HG02885 (cell line): ENCODE measurements around the gene IRF1.

Experiments used
- ATAC-seq: cut with Tn5 transposase; IDR thresholded peaks from one replicate; pipeline ENCODE4 v1.9.1; 2021; ENCODE audit warnings: mild to moderate bottlenecking; ENCODE audit not compliant: unreplicated experiment, poor library complexity

IRF1 gene

DNA sequence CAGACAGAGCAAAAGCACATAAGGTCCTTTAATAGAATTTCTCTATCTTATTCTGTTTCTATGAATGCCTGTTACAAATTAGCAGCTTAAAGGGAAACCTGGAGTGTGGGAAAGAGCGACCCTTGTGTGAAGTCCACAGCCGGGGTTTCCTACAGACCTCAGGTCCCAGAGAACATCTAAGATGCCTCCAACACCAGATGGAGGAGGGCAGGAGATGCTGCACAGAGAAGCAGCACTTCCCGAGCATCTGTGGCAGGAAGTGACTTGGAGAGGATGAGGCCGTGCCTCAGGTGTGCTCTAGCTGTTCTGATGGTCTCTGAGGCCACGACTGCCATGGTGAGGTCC, 26.8 kb downstream of the IRF1 start:
- no peak for ATAC-seq

DNA sequence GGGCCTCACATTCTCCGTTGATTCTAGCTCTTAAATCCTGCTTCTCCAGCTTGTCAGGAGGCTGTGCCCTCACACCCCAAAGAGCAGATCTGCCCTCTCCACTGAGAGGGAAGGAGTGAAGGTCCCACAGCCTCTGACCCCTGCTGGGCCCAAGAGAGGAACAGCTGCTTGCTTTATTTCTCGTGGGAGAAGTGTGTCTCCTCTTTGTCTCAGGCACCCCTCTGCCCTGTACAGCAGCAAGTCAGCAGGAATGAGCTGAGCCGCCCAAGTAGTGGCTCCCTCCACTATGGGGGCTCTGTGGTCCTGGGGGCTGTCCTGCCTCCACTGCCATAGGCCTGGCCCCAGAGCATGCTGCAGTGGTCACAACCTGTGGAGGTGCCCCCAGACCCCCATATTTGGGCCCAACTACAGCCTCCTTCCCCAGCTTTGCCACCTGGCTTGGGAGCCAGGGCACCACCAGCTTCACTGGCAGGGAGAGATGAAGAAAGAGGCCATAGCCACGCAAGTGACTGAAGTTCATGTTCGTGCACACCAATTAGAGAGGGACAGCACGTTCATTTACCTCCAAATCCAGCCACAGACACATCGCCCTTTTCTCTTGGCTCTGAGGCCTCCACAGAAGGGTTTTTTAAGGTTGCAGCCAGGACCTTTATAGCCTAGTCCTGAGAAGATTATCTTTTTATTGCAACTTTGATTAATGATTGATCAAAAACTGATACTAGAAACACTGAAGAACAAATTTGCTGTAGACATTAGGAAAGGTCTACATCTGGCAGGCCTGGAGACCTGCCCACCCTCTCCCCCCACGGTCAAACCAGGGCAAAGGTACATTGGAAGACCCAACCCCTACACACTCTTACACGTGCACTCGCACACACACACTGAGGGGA, 27.5 kb downstream of the IRF1 start:
- ATAC-seq = no peak

DNA sequence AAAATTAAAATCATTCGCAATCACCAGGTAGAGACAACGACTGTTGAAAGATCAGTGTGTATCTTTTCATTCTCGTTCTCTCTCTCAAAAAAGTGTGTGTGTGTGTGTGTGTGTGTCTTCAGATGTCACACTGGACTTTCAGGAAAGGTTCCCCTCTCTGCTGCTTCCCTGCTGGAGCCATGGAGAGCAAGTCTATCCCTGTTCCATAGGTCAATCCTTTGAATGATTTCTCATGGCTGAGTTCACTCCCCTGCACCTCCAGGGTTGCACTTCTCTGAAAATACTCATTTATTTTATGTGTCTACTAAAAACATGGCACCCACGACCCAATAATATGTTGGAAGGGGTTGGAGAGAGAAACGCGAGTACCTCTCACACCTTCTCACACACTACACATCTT, 28.2 kb downstream of the IRF1 start:
- ATAC-seq = no peak

DNA sequence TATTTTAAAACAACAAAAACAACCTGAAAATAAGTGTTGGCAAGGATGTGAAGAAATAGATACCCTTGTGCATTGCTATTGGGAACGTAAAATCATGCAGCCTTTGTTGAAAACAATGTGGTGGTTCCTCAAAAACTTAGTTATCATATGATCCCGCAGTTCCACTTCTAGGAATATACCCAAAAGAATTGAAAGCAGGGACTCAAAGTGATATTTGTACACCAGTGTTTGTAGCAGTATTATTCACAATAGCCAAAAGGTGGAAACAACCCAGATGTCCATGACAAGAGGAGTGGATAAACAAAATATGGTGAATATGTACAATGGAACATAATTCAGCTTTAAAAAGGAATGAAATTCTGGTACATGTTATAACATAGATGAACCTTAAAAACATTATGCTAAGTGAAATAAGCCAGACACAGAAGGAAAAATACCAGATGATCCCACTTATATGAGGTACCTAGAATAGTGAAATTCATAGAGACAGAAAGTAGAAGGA, 29.0 kb downstream of the IRF1 start:
- ATAC-seq = no peak

DNA sequence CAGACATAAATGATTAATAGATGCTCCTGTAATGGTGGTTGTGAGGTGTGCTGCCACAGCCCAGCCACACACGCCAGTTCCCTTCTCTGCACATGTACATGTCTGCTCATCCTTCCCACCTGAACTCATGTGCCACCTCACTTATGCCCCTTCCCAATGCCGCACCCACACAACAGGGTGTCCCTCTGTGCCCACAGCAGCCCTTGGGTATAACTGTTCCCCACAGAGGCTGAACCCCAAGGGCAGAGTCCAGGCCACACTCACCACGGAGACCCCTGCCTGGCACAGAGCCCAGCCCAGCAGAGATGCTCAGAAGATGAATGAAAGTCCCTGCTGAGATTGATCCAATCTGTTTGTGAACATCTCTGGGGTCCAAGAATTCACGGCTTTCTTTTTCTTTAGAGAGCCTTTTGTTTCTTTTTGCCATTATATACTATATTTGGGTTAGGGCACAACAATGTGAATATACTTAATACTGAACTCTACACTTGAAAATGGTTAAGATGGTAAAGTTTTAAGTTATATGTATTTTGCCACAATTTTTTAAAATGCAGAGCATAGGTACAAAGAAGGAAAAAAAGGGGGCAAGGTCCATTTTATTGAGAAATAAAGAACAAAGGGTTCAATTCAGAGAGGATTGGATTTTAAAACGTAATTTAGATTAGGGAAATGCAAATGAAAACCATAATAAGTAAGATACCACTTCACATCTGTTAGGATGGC, 29.6 kb downstream of the IRF1 start:
- no peak for ATAC-seq

DNA sequence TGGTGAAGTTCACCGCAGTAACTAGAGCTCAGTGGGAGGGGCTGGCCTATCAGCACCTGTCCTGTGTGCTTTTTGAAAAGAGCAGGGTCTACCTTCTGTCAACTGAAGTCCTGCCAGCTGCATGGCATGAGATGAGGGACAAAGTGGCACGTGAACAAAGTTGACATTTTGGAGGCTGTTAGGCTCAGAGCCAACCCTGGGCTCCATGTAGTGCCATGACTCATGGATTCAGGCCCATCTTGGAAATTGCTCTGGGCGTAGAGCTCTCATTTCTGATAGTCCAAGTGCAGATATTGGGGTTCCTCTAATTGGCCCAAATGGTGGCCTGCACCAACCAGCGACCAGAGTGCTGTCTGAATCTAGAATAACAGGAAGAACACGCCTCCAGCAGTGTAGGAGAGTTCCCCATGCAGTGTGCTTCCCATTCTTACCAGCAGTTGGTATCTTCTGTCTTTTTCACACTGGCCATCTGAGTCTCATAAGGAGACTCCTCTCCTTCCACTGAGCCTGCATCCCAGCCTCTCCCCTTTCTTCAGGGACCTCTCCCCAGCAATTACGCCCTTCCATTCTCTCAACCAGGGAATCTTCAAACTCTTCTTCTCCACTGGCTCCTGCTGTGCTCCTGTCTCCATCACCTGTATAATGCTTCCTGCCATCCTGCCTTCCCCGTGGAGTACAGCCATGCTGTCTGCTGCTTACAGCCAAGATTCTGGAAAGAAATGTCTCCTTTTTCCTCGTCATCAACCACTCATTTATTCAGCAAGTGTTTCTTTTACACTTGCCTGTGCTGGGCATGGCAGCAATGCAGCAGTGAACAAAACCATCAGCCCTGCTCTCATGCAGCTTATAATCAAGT, 30.4 kb downstream of the IRF1 start:
- no peak for ATAC-seq

DNA sequence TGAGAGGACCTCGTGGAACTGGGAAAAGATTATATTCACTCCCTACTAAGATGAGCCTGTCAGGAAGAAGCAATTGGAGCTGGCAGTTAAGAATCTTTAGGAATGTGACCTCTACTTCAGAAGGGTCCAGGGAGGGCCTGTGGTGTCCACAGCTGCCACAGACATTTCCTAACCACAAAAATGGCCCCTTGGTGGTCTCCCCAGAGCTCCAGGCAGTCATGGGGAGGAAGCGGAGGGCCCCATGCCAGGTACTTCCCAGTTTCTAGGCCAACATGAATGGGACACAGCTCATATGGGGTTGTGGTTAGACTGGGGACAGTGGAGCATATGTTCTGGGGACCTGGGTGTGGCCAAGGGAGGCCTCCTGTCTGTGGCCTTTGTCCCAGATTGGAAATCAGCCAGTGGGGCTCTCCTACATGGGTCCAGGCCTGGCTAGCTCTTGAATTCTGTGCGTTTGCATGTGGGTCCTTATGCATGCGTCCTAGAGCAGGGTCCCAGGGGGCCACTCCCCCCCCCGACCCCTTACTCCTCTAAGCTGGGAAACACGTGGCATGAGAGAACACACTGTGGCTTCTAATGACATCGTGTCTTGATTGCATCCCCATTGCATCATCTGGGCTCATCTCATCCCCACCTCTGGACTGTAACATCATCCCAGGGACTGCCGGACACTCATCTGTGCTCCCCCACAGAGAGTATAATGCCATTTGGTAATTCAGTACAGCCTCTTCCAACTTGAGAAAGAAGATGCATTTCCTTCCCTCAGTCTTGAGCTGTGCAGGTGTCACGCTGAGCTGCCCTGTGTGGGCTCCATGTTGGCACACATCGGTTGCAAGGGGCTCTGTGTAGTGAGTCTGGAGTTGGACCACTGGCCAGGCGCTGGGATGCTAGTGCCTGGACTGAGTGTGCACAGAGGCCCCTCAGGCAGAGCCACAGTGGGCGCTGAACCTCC, 31.3 kb downstream of the IRF1 start:
- ATAC-seq = no peak

DNA sequence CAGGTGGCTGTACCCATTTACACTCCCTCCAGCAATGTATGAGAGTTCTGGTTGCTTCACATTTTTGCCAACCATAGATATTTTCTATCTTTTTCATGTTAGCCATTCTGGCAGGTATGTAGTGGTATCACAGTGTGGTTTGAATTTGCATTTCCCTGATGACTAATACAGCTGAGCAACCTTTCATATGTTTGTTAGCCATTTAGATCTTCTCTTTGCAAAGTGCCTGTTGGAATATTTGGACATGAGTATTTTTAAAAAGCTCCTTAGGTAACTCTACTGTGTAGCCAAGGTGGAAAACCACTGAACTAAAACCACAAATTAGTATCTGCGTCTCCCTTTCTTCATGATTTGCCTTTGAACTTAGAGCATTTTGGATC, 31.9 kb downstream of the IRF1 start:
- ATAC-seq = peak; percentile 63

DNA sequence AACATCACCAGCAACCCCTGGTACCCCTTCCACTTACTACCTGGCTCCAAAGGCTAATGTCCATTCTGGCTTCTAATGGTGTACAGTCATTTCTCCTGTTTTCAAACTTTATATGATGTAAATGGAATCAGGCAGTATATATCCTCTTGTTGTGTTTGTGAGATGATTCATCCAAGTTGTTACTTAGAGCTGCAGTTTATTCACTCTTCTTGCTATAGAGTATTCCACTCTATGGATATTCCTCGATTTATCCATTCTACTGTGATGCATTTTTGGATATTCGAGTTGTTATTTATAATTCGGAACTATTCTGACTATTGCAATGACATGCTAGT, 32.4 kb downstream of the IRF1 start:
- ATAC-seq = no peak

DNA sequence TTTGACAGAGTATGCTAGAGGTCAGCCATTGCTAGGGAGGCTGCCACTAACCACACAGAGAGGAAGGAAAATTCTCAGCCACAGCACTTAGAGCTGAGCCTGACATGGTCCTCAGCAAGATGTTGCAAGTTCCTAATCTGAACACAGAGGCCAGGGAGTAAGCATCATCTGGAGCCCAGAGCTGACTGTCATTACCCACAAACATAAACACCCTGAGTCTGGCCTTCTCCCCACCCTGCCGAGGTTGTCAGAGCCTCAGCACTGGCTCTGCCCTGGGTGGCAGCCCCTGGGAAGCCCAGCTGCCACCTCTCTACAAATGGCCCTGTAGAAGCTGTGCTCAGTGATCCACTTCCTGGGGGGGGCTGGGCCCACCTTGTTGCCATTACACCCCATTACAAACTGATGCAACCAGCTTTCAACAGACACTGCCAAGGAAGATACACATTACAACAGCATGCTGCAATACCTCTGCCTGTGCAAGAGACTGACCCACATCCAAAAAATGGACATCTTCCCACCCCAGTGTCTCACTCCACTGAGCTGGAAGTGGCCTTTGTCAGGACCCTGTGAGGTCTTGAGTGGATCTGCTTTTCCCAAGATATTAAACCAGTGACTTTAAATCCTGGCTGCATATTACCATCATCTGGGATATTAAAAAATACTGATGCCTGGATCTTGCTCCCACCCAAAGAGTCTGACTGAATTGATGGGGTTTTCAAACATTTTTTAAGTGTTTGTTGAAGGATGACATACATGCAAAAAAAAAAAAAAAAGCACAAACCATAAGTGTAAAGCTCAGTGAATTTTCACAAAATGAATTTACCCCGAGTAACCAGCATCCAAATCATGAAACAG, 33.0 kb downstream of the IRF1 start:
- ATAC-seq = peak; percentile 13

DNA sequence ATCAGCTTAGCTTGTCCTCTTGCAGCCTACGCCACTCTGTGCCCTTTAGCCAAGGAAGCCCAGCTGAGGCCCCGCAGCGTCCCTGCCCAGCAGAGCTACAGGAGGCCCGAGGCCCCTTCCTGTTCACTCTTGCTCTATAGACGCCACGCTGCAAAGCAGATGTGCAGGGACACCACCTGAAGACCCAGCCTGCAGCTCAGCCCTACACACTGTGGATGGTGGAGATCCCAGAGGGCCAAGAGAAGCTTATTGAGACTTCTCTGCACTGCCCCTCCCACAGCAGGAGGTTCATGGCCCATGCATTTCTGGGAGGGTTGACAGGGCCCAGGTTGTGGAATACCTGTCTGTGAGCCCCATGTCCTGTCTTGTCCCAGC, 33.6 kb downstream of the IRF1 start:
- ATAC-seq = peak; percentile 23

DNA sequence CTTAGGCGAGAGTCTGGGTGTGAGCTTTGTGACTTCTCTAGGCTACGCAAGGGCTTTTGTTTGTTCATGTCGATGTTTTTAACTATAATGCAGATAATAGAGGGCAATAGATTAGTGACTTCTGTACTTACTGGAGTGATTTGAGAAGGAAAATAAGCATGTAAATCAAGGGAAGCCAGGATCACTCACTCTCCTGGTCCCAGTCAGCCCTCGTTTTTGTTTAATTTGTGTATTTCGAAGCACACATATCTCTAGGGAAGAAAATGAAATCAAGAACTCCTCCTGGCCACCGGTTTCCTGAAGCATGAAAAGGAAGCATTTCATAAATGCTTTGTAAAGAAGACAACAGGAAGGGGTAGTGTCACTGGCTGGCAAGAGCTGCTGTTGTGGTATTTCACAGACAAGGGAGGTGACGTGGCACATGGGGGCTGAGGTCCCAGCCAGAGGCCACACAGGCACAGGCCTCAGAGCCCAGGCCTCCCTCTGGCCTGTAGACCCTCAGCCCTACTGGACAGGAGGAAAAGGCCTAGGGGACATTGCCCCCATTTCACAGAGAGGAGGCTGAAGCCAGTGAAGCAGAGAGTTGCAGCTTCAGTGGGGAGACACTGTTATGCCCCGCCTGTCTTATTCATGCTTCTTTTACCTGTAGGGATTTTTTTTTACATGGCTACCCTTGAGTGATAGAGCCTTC, 34.1 kb downstream of the IRF1 start:
- peak; percentile 35 for ATAC-seq

DNA sequence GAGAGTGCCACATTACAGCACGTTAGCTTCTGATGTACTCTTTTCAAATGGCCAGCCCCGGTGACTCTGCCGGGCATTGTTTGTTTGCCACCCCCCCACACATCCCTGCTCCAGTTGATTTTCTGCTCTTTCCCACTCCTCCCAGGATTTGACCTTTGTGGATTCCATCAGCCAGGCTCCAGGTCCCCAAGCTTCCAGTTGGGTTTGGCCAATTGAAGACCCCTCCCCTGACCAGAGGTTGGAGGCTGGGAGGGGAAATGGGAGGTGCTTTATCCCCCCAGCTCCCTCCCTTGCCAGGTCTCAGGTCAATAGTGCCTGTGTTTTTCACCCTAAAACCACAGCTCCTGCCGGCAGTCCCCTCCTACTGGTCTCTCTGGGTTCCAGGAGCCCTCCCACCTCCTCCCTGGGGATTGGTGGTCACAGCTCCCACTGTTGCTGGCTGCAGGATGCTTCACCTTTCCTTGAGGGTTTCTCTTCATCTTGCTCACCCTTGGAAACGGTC, 34.9 kb downstream of the IRF1 start:
- ATAC-seq = no peak

DNA sequence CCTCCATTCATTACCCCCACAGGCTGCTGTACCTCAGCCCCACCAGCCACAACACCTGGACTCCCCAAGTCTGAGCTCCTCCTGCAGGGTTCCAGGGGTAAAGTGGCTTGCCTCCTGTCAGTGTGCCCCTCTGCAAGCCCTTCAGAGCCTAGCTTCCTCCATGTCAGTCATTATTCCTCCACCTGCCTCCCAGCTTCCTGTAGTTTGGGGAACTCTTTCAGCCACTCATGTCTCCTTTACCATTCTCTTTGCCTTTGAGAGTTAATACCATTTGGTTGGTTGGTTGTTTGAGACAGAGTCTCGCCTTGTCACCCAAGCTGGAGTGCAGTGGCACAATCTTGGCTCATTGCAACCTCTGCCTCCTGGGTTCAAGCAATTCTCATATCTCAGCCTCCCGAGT, 36.2 kb downstream of the IRF1 start:
- no peak for ATAC-seq

DNA sequence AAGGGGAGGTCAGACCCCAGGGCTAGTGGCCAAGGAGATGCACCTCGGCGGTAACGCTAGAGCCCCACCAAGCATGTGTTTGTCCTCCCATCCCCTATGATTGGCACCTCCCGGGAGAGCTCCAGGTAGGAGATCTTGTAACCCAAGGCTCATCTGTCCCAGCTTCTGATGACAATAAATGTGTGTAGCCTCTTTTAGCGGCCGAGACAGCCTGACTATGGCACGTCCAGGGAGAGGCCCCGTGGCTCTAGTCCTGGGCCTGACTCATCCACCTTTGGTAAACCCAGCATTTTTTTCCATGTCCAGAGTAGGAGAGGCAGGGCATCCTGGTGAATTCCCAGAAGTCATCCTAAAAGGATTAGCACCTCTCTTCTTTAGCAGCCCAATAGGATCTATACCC, 39.2 kb downstream of the IRF1 start:
- no peak for ATAC-seq

DNA sequence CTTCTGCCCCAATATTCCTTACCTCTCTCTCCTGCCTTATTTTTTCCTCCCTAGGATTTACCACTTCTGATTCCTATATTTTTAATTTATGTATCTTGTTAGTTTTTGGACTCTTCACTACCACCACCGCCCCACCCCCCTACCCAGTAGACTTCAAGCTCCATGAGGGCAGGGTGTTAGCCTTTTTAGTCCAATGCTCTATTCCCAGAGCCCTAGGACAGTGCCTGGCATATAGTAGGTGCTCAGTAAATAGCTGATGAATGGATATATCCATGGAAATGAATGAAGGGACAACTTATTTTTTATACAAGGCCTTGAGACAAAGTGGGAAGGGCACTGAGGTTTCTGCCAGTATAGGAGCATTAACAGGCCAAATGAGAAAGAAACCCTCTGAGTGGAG, 41.5 kb downstream of the IRF1 start:
- no peak for ATAC-seq

DNA sequence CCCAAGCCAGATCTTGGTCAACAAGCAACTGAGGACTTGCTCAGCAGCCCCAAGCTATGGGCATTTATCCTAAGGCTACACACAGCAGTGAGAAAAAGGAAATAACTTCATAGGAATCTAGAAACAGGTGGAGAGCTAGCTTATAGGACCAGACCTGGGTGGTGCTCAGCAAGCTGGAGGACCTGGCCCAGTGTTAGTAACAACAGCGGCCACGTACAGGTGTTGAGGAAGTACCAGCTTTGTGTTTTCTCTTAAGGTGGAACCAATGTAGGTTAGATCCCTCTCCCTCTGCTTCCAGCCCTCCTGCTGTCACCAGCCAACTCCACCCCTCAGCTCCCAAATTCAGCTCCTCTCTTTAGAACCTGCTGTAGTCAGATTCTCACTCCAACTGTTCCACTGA, 43.4 kb downstream of the IRF1 start:
- ATAC-seq = no peak

DNA sequence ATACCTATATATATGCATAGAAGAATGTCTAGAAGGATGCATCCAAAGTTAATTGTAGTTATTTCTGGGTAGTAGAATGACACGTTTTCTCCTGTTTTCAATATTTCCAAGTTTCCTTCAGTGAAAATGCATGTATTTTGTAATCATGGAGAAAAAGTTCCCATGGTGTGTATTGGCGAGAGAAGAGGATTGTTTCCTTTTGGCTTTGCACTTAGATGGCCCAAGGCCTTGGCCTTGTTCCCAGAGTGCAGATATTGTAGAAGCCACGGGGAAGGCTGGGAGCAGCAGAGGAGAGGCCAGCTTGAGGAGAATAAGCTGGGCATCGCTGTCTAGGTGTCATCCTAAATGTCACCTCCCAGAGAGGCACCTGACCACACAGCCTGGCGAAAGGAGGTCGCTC, 44.0 kb downstream of the IRF1 start:
- no peak for ATAC-seq
